ENCODE data around the gene GAB2.

- TF ChIP-seq POLR2A (IDR thresholded peaks at IDR 0.05): no peak
- no peak for TF ChIP-seq CTCF (IDR thresholded peaks at IDR 0.05)
These were observed 80.1 kb downstream of the GAB2 start for GRCh38 chr11:78337554-78337924.
